Fibroblast of pulmonary artery (primary cell): Measurements from ENCODE around the gene AKT1S1.

ENCODE experiments used
- DNase-seq: peaks from one replicate; pipeline ENCODE4 v3.0.0-alpha.2; 2010; ENCODE audit warnings: low read depth
- H3K4me3 ChIP-seq: replicated peaks from 2 replicates; pipeline ENCODE4 v1.5.1; 2011; ENCODE audit warnings: low read depth, mild to moderate bottlenecking, control low read depth, low read length, moderate library complexity
- TF ChIP-seq, protein P1 (sequence below): IDR thresholded peaks from 2 replicates; pipeline ENCODE4 v1.5.1; 2011; ENCODE audit warnings: mild to moderate bottlenecking, control low read depth, low read length, inconsistent platforms; ENCODE audit errors: missing control alignments

AKT1S1 gene

DNA sequence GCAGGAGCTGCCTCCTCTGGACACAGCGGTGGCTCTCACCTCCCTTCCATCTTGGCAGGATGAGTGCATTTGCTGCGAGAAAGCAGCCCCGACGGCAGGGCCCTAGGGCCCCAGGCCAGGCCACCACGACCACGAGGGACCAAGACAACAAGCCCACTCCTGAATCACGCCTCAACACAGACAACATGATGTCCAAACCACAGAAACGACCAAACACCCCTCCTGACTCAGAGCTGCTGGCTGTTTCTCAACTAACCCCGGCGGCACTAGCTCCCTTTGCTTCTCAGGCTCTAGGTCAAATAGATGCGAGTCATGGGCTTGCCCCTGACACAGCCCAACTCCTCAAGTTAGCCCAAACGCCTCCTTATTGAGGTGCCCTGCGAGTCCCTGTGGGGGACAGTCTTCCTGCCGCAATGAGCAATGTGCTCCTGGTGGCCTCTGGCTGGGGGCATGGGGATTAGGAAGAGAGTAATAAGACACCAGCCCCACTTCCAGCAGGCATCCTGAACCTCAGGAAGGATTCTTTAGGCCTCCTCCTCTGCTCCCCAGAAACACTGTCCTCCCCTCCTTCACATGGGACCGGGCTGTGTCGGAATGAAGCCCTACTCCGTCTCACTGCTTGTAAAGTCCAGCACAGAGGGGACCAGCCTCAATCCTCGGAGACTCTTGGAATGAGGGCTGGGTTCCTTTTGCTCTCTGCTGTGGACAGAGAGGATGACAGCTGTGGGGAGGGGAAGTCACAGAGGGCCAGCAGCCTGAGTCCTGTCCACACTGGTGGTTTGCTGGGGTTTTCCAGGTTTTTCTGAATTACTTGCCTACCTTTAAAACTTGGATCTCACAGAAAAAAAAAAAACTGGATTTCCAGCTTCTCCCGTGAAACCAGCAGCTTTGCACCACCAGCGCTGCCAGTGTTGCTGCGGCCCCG, 45.0 kb upstream of the AKT1S1 start:
- H3K4me3 ChIP-seq, result no peak overlapping the region
- TF ChIP-seq, protein P1, sequence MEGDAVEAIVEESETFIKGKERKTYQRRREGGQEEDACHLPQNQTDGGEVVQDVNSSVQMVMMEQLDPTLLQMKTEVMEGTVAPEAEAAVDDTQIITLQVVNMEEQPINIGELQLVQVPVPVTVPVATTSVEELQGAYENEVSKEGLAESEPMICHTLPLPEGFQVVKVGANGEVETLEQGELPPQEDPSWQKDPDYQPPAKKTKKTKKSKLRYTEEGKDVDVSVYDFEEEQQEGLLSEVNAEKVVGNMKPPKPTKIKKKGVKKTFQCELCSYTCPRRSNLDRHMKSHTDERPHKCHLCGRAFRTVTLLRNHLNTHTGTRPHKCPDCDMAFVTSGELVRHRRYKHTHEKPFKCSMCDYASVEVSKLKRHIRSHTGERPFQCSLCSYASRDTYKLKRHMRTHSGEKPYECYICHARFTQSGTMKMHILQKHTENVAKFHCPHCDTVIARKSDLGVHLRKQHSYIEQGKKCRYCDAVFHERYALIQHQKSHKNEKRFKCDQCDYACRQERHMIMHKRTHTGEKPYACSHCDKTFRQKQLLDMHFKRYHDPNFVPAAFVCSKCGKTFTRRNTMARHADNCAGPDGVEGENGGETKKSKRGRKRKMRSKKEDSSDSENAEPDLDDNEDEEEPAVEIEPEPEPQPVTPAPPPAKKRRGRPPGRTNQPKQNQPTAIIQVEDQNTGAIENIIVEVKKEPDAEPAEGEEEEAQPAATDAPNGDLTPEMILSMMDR, result no peak
- peak; percentile 47 for DNase-seq

DNA sequence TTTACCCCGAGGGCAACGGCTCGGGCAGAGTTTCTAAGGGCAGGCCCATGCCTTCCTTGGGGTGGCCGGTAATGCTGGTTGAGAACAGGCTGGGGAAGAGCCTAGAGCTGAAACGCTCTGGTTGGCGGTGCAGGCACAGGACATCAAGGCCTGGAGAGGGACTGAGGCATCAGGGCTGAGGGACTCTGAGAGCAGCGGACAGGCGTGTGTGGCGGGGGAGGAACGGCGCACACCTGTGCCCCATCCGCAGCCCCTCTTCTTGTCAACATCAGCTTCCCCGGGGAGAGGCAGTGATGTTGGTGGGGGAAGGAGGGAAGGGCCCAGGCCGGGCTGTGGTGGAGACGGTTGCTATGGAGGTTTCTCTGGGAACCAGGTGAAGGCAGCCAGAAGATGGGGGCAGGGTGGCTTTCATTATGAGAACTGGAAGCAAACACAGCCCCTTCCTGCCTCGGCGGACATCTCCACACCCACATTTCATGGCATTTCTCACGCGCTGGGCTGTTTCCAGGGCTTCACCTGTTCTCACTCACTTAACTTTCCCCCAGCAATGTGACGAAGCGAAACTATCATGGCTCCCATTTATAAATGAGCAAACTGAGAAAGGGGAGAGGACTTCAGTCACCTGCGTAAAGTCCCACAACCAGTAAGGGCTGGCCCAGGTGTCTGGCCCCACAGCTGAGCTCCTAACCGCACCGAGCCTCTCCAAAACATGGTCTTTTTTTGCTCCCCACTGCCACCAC, 43.6 kb upstream of the AKT1S1 start:
- H3K4me3 ChIP-seq, result no peak overlapping the region
- DNase-seq, result no peak

DNA sequence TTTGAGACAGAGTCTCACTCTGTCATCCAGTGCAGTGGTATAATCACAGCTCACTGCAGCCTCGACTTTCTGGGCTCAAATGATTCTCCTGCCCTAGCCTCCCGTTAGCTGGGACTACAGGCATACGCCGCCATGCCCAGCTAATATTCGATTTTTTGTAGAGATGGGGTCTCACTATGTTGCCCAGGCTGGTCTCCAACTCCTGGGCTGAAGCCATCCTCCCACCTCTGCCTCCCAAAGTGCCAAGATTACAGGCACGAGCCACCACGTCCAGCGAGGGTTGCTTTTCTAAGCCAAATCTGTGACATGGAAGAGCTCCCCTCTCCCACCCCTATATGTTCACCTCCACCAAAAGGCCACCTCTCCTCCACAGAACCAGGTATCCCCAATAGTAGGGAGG, 40.9 kb upstream of the AKT1S1 start:
- TF ChIP-seq, protein P1, result no peak
- H3K4me3 ChIP-seq, result no peak overlapping the region
- no peak for DNase-seq

More for the DNA sequence above, 43.6 kb upstream of the AKT1S1 start:
- TF ChIP-seq, protein P1, result no peak

DNA sequence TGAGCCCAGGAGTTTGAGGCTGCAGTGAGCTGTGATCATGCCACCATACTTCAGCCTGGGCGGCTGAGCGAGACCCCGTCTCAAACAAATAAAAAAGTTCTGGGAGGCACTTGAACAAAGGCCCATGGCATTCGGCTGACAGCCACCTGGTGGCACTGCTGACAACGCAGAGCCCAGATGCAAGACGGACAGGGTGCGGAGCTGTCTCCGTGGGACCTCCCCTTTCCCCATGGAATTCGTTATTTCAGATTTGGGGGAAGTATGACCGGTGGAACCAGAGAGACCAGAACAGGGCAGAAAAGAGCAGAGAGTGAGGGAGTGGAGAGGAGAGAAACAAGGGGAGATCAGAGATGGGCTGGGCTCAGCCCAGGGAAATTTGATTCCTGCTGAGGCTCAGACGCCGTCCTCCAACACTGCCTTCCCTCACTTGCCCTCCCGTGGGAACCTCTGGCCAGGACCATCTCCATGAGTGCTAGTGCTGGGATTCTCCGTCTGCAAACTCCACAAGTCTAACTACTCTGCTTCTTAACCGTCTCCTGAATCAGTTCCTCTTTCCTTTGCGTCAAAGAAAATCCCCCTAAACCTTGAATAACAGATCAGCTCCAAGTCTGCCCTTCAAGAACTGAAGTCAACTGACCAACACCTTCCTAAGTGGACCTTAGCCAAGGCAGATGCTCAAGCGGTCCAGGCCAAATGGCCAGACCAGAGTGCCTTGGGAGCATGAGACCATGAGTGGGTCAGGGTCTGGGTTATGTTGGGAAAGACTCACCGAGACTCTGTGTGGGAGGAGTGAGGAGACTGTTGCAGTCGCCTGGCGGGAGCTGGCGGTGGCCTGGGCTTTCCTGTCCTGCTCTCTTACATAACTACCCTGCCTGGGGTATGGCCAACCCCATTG, 39.9 kb upstream of the AKT1S1 start:
- TF ChIP-seq, protein P1, result peak; percentile 5
- no peak for DNase-seq
- no peak overlapping the region for H3K4me3 ChIP-seq

DNA sequence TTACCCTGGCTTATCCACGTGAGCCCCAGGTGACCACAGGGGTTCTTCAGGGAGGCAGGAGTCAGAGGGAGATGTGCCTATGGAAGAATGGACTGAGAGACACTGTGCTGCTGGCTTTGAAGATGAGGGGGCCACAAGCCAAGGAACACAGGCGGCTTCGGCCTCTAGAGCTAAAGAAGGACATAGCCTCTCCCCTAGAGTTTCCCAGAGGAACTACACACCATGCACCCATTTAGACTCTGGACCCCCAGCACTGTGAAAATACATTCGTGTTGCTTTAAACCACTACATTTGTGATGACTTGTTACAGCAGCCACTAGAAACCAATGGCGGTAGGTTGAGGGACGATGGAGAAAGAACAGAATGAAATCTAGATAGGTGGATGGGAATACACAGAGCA, 38.1 kb upstream of the AKT1S1 start:
- TF ChIP-seq, protein P1, result peak; percentile 18
- DNase-seq, result no peak
- no peak overlapping the region for H3K4me3 ChIP-seq

DNA sequence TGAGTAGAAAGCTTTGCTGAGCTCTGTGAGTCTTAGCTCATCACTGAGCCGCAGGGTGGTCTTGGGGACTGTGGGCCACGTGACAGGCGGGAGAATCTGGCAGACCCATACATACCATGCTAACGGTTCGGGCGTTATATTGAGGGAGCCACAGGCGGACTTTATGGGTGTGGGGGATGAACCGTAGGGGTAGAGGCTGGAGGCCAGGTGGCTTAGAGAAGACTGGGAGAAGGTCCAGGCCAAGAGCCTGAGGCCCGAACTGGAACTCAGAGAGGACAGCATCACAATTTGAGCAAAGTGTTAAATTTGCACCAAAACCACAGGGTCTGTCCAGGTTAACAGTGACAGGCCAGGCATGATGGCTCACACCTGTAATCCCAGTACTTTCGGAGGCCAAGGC, 36.6 kb upstream of the AKT1S1 start:
- TF ChIP-seq, protein P1, result no peak
- no peak for DNase-seq
- H3K4me3 ChIP-seq, result no peak overlapping the region
